ENCODE measurements around the gene VWA3B.

DNA sequence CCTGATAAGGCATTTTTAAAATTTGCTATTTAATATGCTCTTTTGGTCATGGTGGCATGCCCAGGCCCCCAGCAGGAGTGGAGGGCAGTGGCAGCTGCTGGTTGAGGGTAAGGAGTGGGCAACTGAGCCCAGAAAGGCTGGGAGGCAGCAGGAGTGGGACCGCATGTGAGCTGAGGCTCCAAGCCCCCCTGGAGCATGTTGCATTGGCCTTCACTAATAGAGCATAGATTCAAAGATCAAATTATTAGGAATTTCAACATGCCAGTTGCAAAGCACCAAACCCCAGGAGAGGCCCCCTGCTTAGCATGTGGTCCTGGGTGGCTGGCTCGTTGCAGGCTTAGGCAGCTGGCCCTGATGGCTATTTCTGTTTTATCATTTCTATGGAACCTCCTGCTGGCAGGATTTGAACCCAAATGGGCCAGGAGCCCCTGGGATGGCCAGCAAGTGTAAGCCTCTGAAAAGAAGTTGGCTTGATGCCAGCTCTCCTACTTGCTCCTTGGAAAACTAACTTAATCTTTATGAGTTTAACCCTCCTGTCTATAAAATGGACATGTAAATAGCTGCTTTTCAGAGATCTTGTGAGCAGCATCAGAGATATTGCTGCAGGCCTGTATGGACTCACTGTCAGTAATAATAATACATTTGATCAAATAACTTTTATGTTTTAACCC, 49.2 kb upstream of the VWA3B start:
- TF ChIP-seq, protein P1, sequence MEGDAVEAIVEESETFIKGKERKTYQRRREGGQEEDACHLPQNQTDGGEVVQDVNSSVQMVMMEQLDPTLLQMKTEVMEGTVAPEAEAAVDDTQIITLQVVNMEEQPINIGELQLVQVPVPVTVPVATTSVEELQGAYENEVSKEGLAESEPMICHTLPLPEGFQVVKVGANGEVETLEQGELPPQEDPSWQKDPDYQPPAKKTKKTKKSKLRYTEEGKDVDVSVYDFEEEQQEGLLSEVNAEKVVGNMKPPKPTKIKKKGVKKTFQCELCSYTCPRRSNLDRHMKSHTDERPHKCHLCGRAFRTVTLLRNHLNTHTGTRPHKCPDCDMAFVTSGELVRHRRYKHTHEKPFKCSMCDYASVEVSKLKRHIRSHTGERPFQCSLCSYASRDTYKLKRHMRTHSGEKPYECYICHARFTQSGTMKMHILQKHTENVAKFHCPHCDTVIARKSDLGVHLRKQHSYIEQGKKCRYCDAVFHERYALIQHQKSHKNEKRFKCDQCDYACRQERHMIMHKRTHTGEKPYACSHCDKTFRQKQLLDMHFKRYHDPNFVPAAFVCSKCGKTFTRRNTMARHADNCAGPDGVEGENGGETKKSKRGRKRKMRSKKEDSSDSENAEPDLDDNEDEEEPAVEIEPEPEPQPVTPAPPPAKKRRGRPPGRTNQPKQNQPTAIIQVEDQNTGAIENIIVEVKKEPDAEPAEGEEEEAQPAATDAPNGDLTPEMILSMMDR (IDR thresholded peaks at IDR 0.05; ENCODE audit: insufficient read depth, low read length, poor library complexity, severe bottlenecking) = no peak
- no peak for TF ChIP-seq EZH2phosphoT487 (conservative IDR thresholded peaks at IDR 0.05; ENCODE audit: low read length)
